ENCODE data around the gene SMIM38. TPM values are rescaled to one million over a fixed set of nuclear protein-coding genes. Genes with fewer than 3 reads are reported as not detected.

The SMIM38 gene
- total and polyA plus RNA-seq, 2 experiments from 2014 or later: 0.38 TPM; not detected in 1

DNA sequence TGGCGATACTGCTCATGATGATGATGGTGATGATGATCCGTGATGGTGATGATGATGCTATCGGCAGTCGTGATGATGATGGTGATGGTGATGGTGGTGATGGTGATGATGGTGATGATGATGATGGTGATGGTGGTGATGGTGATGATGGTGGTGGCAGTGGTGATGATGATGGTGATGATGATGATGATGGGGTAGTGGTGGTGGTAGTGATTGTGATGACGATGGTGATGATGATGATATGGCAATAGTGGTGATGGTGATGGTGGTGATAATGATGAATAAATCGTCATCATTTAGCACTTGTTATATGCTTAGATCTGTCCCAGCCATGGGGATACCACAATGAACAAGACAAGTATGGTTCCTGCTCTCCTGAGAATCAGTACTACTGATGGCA, 39.2 kb downstream of the SMIM38 start (continued):
- TF ChIP-seq EZH2phosphoT487 (IDR thresholded peaks at IDR 0.05; ENCODE audit: unreplicated experiment) (no peak), JUNB (IDR thresholded peaks at IDR 0.05; ENCODE audit: unreplicated experiment) (no peak), STAT1 (IDR thresholded peaks at IDR 0.05; ENCODE audit: unreplicated experiment) (no peak), ZNF331 (CRISPR knock-in tag; IDR thresholded peaks at IDR 0.05; ENCODE audit: low read depth) (no peak), NANOG (IDR thresholded peaks at IDR 0.05; ENCODE audit: borderline replicate concordance) (no peak), ZNF114 (CRISPR knock-in tag; IDR thresholded peaks at IDR 0.05) (no peak)
- TF ChIP-seq, protein P1, sequence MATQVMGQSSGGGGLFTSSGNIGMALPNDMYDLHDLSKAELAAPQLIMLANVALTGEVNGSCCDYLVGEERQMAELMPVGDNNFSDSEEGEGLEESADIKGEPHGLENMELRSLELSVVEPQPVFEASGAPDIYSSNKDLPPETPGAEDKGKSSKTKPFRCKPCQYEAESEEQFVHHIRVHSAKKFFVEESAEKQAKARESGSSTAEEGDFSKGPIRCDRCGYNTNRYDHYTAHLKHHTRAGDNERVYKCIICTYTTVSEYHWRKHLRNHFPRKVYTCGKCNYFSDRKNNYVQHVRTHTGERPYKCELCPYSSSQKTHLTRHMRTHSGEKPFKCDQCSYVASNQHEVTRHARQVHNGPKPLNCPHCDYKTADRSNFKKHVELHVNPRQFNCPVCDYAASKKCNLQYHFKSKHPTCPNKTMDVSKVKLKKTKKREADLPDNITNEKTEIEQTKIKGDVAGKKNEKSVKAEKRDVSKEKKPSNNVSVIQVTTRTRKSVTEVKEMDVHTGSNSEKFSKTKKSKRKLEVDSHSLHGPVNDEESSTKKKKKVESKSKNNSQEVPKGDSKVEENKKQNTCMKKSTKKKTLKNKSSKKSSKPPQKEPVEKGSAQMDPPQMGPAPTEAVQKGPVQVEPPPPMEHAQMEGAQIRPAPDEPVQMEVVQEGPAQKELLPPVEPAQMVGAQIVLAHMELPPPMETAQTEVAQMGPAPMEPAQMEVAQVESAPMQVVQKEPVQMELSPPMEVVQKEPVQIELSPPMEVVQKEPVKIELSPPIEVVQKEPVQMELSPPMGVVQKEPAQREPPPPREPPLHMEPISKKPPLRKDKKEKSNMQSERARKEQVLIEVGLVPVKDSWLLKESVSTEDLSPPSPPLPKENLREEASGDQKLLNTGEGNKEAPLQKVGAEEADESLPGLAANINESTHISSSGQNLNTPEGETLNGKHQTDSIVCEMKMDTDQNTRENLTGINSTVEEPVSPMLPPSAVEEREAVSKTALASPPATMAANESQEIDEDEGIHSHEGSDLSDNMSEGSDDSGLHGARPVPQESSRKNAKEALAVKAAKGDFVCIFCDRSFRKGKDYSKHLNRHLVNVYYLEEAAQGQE (IDR thresholded peaks at IDR 0.05; ENCODE audit: unreplicated experiment): no peak

DNA sequence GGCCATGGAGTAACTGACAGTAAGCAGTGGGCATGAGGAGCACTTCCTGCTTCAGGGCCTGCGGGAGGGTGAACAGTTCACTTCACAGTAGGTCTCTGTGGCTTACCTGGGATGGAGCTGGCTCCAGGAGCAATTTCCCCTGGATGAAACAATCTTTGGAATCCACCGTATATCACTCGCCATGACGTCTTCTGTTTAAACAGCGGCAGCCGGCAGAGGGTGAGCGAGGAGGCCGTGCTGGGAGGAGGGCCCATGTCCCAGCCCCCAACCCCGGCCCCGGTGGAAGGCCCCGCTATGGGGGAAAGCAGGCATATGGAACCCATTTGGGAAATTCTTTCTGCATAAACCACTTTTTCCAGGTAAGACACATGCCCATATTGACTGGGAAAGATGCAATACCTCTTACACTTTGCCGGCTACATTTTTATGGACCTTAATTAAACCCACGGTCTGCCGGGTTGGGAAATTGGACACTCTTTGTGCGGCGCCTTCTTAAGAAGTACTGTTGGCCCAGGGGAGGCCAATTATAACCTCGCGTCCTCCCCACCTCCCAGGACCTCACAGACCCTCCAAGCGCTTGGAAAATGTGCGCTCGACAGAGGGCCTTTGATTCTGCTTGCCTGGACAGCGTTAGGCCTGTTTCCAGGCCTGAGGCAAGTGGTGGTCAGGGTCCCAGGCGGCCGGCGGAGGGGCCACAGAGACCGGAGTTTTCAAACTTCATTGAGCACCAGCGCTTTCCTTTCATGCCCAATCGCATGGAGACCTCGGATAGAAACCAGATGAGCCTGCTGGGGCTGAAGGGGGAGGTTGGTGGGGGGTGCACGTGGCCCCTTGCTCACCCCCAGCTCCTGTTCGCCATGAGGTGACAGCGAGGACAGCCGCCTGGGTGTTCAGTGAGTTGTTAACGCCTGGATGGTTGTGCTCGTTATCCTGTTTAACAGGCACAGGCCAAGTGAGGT, 40.4 kb downstream of the SMIM38 start:
- Histone ChIP-seq H4K20me1 (replicated peaks; ENCODE audit: insufficient read depth) (no peaks in the 10 kb centered on the region), H3K4me1 (ENCODE audit: insufficient read depth) (no peaks in the 10 kb centered on the region), H3K4me2 (no peak overlapping the region), H3K36me3 (ENCODE audit: insufficient read depth) (no peaks in the 10 kb centered on the region), H3F3A (replicated peaks; ENCODE audit: low read depth) (no peaks in the 10 kb centered on the region), H3K4me3 (no peak overlapping the region), H3K79me2 (replicated peaks; ENCODE audit: insufficient read depth) (no peaks in the 10 kb centered on the region), H3K27me3 (ENCODE audit: insufficient read depth) (no peaks in the 10 kb centered on the region), H3K27ac (ENCODE audit: low read depth) (no peak overlapping the region), H2AFZ (no peak overlapping the region), H3K9me2 (ENCODE audit: insufficient read depth) (peaks cover 5% of the 10 kb centered on the region; the same call in 1 of the 2 replicates)
- Mint-ChIP-seq H3K27me3 (ENCODE audit: insufficient read depth, low read depth, poor library complexity) (peaks cover 13% of the 10 kb centered on the region), H3K27ac (no peak overlapping the region), H3K4me1 (peaks cover 9% of the 10 kb centered on the region), H3K9me3 (peaks cover 10% of the 10 kb centered on the region), H3K4me3 (no peak overlapping the region), H3K36me3 (ENCODE audit: low read depth) (peaks cover 3% of the 10 kb centered on the region; the same call in 2 of the 3 replicates)
- no peak for ATAC-seq
- DNase-seq (ENCODE audit: low spot score): no peak
- no peak for TF ChIP-seq ZNF331 (CRISPR knock-in tag; IDR thresholded peaks at IDR 0.05; ENCODE audit: low read depth)
- TF ChIP-seq, protein P2, sequence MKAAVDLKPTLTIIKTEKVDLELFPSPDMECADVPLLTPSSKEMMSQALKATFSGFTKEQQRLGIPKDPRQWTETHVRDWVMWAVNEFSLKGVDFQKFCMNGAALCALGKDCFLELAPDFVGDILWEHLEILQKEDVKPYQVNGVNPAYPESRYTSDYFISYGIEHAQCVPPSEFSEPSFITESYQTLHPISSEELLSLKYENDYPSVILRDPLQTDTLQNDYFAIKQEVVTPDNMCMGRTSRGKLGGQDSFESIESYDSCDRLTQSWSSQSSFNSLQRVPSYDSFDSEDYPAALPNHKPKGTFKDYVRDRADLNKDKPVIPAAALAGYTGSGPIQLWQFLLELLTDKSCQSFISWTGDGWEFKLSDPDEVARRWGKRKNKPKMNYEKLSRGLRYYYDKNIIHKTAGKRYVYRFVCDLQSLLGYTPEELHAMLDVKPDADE (IDR thresholded peaks at IDR 0.05): no peak
- no peak for TF ChIP-seq POLR2AphosphoS5 (IDR thresholded peaks at IDR 0.05; ENCODE audit: low read depth)
- TF ChIP-seq NANOG (IDR thresholded peaks at IDR 0.05; ENCODE audit: borderline replicate concordance): no peak
- no peak for TF ChIP-seq EZH2 (IDR thresholded peaks at IDR 0.05; ENCODE audit: low read depth, unreplicated experiment)
- TF ChIP-seq, protein P3, sequence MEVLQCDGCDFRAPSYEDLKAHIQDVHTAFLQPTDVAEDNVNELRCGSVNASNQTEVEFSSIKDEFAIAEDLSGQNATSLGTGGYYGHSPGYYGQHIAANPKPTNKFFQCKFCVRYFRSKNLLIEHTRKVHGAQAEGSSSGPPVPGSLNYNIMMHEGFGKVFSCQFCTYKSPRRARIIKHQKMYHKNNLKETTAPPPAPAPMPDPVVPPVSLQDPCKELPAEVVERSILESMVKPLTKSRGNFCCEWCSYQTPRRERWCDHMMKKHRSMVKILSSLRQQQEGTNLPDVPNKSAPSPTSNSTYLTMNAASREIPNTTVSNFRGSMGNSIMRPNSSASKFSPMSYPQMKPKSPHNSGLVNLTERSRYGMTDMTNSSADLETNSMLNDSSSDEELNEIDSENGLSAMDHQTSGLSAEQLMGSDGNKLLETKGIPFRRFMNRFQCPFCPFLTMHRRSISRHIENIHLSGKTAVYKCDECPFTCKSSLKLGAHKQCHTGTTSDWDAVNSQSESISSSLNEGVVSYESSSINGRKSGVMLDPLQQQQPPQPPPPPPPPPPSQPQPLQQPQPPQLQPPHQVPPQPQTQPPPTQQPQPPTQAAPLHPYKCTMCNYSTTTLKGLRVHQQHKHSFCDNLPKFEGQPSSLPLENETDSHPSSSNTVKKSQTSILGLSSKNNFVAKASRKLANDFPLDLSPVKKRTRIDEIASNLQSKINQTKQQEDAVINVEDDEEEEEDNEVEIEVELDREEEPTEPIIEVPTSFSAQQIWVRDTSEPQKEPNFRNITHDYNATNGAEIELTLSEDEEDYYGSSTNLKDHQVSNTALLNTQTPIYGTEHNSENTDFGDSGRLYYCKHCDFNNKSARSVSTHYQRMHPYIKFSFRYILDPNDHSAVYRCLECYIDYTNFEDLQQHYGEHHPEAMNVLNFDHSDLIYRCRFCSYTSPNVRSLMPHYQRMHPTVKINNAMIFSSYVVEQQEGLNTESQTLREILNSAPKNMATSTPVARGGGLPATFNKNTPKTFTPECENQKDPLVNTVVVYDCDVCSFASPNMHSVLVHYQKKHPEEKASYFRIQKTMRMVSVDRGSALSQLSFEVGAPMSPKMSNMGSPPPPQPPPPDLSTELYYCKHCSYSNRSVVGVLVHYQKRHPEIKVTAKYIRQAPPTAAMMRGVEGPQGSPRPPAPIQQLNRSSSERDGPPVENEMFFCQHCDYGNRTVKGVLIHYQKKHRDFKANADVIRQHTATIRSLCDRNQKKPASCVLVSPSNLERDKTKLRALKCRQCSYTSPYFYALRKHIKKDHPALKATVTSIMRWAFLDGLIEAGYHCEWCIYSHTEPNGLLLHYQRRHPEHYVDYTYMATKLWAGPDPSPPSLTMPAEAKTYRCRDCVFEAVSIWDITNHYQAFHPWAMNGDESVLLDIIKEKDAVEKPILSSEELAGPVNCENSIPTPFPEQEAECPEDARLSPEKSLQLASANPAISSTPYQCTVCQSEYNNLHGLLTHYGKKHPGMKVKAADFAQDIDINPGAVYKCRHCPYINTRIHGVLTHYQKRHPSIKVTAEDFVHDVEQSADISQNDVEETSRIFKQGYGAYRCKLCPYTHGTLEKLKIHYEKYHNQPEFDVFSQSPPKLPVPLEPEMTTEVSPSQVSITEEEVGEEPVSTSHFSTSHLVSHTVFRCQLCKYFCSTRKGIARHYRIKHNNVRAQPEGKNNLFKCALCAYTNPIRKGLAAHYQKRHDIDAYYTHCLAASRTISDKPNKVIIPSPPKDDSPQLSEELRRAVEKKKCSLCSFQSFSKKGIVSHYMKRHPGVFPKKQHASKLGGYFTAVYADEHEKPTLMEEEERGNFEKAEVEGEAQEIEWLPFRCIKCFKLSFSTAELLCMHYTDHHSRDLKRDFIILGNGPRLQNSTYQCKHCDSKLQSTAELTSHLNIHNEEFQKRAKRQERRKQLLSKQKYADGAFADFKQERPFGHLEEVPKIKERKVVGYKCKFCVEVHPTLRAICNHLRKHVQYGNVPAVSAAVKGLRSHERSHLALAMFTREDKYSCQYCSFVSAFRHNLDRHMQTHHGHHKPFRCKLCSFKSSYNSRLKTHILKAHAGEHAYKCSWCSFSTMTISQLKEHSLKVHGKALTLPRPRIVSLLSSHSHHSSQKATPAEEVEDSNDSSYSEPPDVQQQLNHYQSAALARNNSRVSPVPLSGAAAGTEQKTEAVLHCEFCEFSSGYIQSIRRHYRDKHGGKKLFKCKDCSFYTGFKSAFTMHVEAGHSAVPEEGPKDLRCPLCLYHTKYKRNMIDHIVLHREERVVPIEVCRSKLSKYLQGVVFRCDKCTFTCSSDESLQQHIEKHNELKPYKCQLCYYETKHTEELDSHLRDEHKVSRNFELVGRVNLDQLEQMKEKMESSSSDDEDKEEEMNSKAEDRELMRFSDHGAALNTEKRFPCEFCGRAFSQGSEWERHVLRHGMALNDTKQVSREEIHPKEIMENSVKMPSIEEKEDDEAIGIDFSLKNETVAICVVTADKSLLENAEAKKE (CRISPR knock-in tag; IDR thresholded peaks at IDR 0.05): no peak
- no peak for TF ChIP-seq STAT1 (IDR thresholded peaks at IDR 0.05; ENCODE audit: unreplicated experiment)
- TF ChIP-seq ZNF114 (CRISPR knock-in tag; IDR thresholded peaks at IDR 0.05): no peak
- no peak for TF ChIP-seq JUNB (IDR thresholded peaks at IDR 0.05; ENCODE audit: unreplicated experiment)

Measured in GM23338 (cell line).